ENCODE data around the gene ZFP64.
"Not testable (repeated sequence)": the region's sequence is repeated elsewhere in the genome, so short reads cannot be mapped to it uniquely, and the experiment has no call there.

The ZFP64 gene

GRCh38 chr20:52153896-52154295, 37.7 kb downstream of the ZFP64 start:
- no peak for DNase-seq

GRCh38 chr20:52152921-52153320, 38.7 kb downstream of the ZFP64 start:
- DNase-seq, result no peak

- DNase-seq, result no peak
Measured at GRCh38 chr20:52152416-52152815, 39.2 kb downstream of the ZFP64 start.

- no peak for DNase-seq
Measured at GRCh38 chr20:52150440-52151258, 40.9 kb downstream of the ZFP64 start.

GRCh38 chr20:52145587-52145986, 46.0 kb downstream of the ZFP64 start:
- DNase-seq, result no peak

GRCh38 chr20:52143277-52143676, 48.3 kb downstream of the ZFP64 start:
- no peak for DNase-seq

GRCh38 chr20:52142757-52143156, 48.8 kb downstream of the ZFP64 start:
- no peak for DNase-seq

GRCh38 chr20:52139986-52140385, 51.6 kb downstream of the ZFP64 start:
- no peak for DNase-seq

GRCh38 chr20:52137850-52138249, 53.7 kb downstream of the ZFP64 start:
- DNase-seq, result no peak

- DNase-seq, result not testable (repeated sequence)
Measured at GRCh38 chr20:52133714-52134113, 57.9 kb downstream of the ZFP64 start.

- no peak for DNase-seq
Measured at GRCh38 chr20:52132337-52132736, 59.2 kb downstream of the ZFP64 start.

GRCh38 chr20:52131048-52131643, 60.4 kb downstream of the ZFP64 start:
- no peak for DNase-seq

- no peak for DNase-seq
Measured at GRCh38 chr20:52130406-52130805, 61.2 kb downstream of the ZFP64 start.

GRCh38 chr20:52129611-52130010, 62.0 kb downstream of the ZFP64 start:
- DNase-seq, result no peak

GRCh38 chr20:52127309-52127708, 64.3 kb downstream of the ZFP64 start:
- no peak for DNase-seq

GRCh38 chr20:52124821-52125220, 66.8 kb downstream of the ZFP64 start:
- no peak for DNase-seq

- DNase-seq, result no peak
Measured at GRCh38 chr20:52118696-52119095, 72.9 kb downstream of the ZFP64 start.

- DNase-seq, result no peak
Measured at GRCh38 chr20:52118016-52118623, 73.5 kb downstream of the ZFP64 start.

GRCh38 chr20:52110456-52110855, 81.1 kb downstream of the ZFP64 start:
- DNase-seq, result no peak

GRCh38 chr20:52105442-52106422, 85.8 kb downstream of the ZFP64 start:
- no peak for DNase-seq

GRCh38 chr20:52104546-52105441, 86.8 kb downstream of the ZFP64 start:
- DNase-seq, result no peak
